Prostate gland (tissue), 2 donors: ENCODE results near the gene NCOA7.

ENCODE experiments used
- POLR2AphosphoS5 ChIP-seq: sonication (generic); formaldehyde crosslinking; IDR thresholded peaks from one replicate; pipeline ENCODE4 v1.6.1; 2017; ENCODE audit warnings: antibody characterized with exemption
- TF ChIP-seq, protein P1 (sequence below), 4 experiments: fragments of 200-600 bp in 2 of 4; fragments of 450-650 bp in 2 of 4; sonication (generic) in 2 of 4; IDR thresholded peaks; 1 replicate in 3 of 4; 2 replicates in 1 of 4; pipeline ENCODE4 v1.5.1; 2016 to 2019; ENCODE audit warnings: antibody characterized with exemption in 4 of 4, mild to moderate bottlenecking in 2 of 4, moderate library complexity in 2 of 4

DNA sequence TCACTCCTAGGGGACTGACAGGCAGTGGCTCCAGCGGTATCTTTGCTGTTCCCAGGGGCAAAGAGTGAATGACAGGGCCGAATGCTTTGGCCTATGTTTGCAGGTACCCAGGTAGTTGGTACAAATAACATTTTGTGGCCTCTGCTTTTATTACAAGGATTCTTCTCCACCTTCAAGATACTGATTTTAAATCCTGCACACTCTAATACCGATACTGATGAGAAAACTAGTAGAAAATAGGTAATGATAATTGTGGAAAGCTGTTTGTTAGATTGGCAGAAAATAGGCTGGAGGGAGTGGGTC lies 166.6 kb downstream of the NCOA7 start:
- TF ChIP-seq, protein P1, sequence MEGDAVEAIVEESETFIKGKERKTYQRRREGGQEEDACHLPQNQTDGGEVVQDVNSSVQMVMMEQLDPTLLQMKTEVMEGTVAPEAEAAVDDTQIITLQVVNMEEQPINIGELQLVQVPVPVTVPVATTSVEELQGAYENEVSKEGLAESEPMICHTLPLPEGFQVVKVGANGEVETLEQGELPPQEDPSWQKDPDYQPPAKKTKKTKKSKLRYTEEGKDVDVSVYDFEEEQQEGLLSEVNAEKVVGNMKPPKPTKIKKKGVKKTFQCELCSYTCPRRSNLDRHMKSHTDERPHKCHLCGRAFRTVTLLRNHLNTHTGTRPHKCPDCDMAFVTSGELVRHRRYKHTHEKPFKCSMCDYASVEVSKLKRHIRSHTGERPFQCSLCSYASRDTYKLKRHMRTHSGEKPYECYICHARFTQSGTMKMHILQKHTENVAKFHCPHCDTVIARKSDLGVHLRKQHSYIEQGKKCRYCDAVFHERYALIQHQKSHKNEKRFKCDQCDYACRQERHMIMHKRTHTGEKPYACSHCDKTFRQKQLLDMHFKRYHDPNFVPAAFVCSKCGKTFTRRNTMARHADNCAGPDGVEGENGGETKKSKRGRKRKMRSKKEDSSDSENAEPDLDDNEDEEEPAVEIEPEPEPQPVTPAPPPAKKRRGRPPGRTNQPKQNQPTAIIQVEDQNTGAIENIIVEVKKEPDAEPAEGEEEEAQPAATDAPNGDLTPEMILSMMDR (IDR thresholded peaks at IDR 0.05), result no peak
- TF ChIP-seq POLR2AphosphoS5, result no peak
